Esophagus muscularis mucosa (tissue), 4 donors: ENCODE data around the gene ACP5.

Source experiments
- EP300 ChIP-seq: sonication (generic); formaldehyde crosslinking; IDR thresholded peaks from one replicate; pipeline ENCODE4 v1.6.1; 2017; ENCODE audit warnings: antibody characterized with exemption
- POLR2A ChIP-seq: fragments of 450-650 bp; IDR thresholded peaks from one replicate; pipeline ENCODE4 v1.6.1; 2017; ENCODE audit warnings: antibody characterized with exemption, moderate library complexity, mild to moderate bottlenecking, low read depth
- POLR2AphosphoS5 ChIP-seq, 2 donors: sonication (generic); formaldehyde crosslinking; IDR thresholded peaks; one replicate each; pipeline ENCODE4 v1.6.1; 2017; ENCODE audit warnings: antibody characterized with exemption in 2 of 2
- TF ChIP-seq, protein P1 (sequence below), 3 experiments: fragments of 200-600 bp in 2 of 3; fragments of 450-650 bp in 1 of 3; sonication (generic) in 2 of 3; IDR thresholded peaks; one replicate each; pipeline ENCODE4 v1.5.1; 2017 to 2019; ENCODE audit warnings: antibody characterized with exemption in 3 of 3, mild to moderate bottlenecking in 2 of 3, moderate library complexity in 1 of 3

- TF ChIP-seq, protein P1, sequence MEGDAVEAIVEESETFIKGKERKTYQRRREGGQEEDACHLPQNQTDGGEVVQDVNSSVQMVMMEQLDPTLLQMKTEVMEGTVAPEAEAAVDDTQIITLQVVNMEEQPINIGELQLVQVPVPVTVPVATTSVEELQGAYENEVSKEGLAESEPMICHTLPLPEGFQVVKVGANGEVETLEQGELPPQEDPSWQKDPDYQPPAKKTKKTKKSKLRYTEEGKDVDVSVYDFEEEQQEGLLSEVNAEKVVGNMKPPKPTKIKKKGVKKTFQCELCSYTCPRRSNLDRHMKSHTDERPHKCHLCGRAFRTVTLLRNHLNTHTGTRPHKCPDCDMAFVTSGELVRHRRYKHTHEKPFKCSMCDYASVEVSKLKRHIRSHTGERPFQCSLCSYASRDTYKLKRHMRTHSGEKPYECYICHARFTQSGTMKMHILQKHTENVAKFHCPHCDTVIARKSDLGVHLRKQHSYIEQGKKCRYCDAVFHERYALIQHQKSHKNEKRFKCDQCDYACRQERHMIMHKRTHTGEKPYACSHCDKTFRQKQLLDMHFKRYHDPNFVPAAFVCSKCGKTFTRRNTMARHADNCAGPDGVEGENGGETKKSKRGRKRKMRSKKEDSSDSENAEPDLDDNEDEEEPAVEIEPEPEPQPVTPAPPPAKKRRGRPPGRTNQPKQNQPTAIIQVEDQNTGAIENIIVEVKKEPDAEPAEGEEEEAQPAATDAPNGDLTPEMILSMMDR (IDR thresholded peaks at IDR 0.05), result no peak
- TF ChIP-seq POLR2AphosphoS5 (IDR thresholded peaks at IDR 0.05) (no peak), EP300 (no peak), POLR2A (no peak)
Measured at GRCh38 chr19:11598103-11598483, 20.6 kb upstream of the ACP5 start.
